K562 (cell line): ENCODE measurements around the gene ZNF672. TPM values are rescaled to one million over a fixed set of nuclear protein-coding genes. Genes with fewer than 3 reads are reported as not detected.
A peak's percentile ranks its signal among the peaks of the same experiment; 100 is the strongest.

ENCODE experiments used
- ARNT ChIP-seq, 2 experiments: fragments of 450-650 bp; IDR thresholded peaks; 2 replicates each; pipeline ENCODE4 v1.6.1; 2016; ENCODE audit warnings: mild to moderate bottlenecking in 1 of 2
- CREB1 ChIP-seq, 2 experiments: sonication (generic) in 1 of 2; formaldehyde crosslinking in 1 of 2; IDR thresholded peaks; 2 replicates each; pipeline versions ENCODE4 v1.6.1 to v1.8.0; 2012 to 2022; ENCODE audit warnings: inconsistent platforms in 1 of 2, mild to moderate bottlenecking in 1 of 2, missing genetic modification reagents in 1 of 2, moderate library complexity in 1 of 2
- CTBP1 ChIP-seq: fragments of 450-650 bp; IDR thresholded peaks from 2 replicates; pipeline ENCODE4 v1.6.1; 2016; ENCODE audit warnings: borderline replicate concordance
- DDX20 ChIP-seq: fragments of 450-650 bp; IDR thresholded peaks from 2 replicates; pipeline ENCODE4 v1.6.1; 2016; ENCODE audit warnings: missing genetic modification characterization, low read depth, mild to moderate bottlenecking, missing compliant biosample characterization, moderate library complexity
- FOXM1 ChIP-seq, 2 experiments: fragments of 450-650 bp in 1 of 2; sonication (generic) in 1 of 2; formaldehyde crosslinking in 1 of 2; IDR thresholded peaks; 2 replicates each; pipeline versions ENCODE4 v1.6.1 to v1.9.0; 2017 to 2022; ENCODE audit warnings: low read depth in 2 of 2, mild to moderate bottlenecking in 2 of 2, missing genetic modification reagents in 1 of 2, moderate library complexity in 1 of 2
- L3MBTL2 ChIP-seq: fragments of 450-650 bp; IDR thresholded peaks from 2 replicates; pipeline ENCODE4 v1.6.1; 2016; ENCODE audit warnings: mild to moderate bottlenecking, moderate library complexity
- NCOA2 ChIP-seq, 2 experiments: fragments of 450-650 bp; IDR thresholded peaks; 2 replicates each; pipeline ENCODE4 v1.6.1; 2018; ENCODE audit warnings: mild to moderate bottlenecking in 2 of 2, moderate library complexity in 1 of 2; ENCODE audit not compliant: partially characterized antibody in 2 of 2
- NFIC ChIP-seq: fragments of 450-650 bp; IDR thresholded peaks from 2 replicates; pipeline ENCODE4 v1.6.1; 2017; ENCODE audit warnings: mild to moderate bottlenecking, inconsistent platforms
- NR4A1 ChIP-seq, 2 experiments: fragments of 250-450 bp in 1 of 2; fragments of 450-650 bp in 1 of 2; sonication (Bioruptor Pico) in 1 of 2; IDR thresholded peaks; 2 replicates each; pipeline versions ENCODE4 v1.4.0 to v1.6.1; 2016 to 2020; ENCODE audit warnings: mild to moderate bottlenecking in 2 of 2, missing compliant biosample characterization in 1 of 2, missing genetic modification characterization in 1 of 2, moderate library complexity in 1 of 2
- PPARD ChIP-seq: fragments of 250-450 bp; sonication (Bioruptor Pico); IDR thresholded peaks from 2 replicates; pipeline ENCODE4 v1.8.0; 2022; ENCODE audit warnings: inconsistent platforms, mild to moderate bottlenecking, moderate library complexity
- ZFP1 ChIP-seq: fragments of 450-650 bp; formaldehyde crosslinking; IDR thresholded peaks from 2 replicates; pipeline ENCODE4 v1.4.0; 2020; ENCODE audit warnings: mild to moderate bottlenecking, mixed read lengths
- ZNF436 ChIP-seq: fragments of 250-450, 450-650 bp; sonication (Bioruptor Pico); formaldehyde crosslinking; IDR thresholded peaks from 2 replicates; pipeline ENCODE4 v1.7.0; 2020; ENCODE audit warnings: mild to moderate bottlenecking
- polyA plus RNA-seq, 8 experiments: library from polyadenylated mRNA; depleted of rRNA in 4 of 8; stranded (reverse) in 5 of 8; unstranded in 3 of 8; fragments of >200 nt; fragmentation: Nextera tagmentation in 2 of 8; fragmentation: Illumina TruSeq in 1 of 8; extraction: Ambion mirVana in 2 of 8; extraction: Trizol in 1 of 8; gene quantifications; 2 replicates each; pipeline versions ENCODE4 v1.2.1 to v1.2.3, GENCODE V29; 2011 to 2014; ENCODE audit warnings: inconsistent platforms in 1 of 8, missing spikeins in 1 of 8
- total RNA-seq, 7 experiments: library from RNA; depleted of rRNA in 6 of 7; stranded (reverse); fragments of >200 nt in 6 of 7; fragmentation: Illumina TruSeq in 2 of 7; extraction: Trizol in 2 of 7; gene quantifications; 2 replicates each; pipeline versions ENCODE4 v1.2.1 to v1.2.3, GENCODE V29; 2011 to 2021; ENCODE audit warnings: low replicate concordance in 1 of 7
- TF ChIP-seq, protein P1 (sequence below), 2 experiments: IDR thresholded peaks; 2 replicates each; pipeline ENCODE4 v1.6.1; 2012; ENCODE audit warnings: improper control_type of control experiment in 2 of 2, low read depth in 2 of 2, low read length in 2 of 2, borderline replicate concordance in 1 of 2
- TF ChIP-seq, protein P2 (sequence below): sonication (generic); formaldehyde crosslinking; IDR thresholded peaks from 2 replicates; pipeline ENCODE4 v1.8.1; 2023; ENCODE audit warnings: mild to moderate bottlenecking, missing genetic modification reagents, moderate library complexity
- TF ChIP-seq, protein P3 (sequence below): fragments of 250-450 bp; sonication (Bioruptor Pico); IDR thresholded peaks from 2 replicates; pipeline ENCODE4 v1.6.1; 2021; ENCODE audit warnings: mild to moderate bottlenecking
- TF ChIP-seq, protein P4 (sequence below): sonication (generic); formaldehyde crosslinking; IDR thresholded peaks from 2 replicates; pipeline ENCODE4 v1.8.0; 2022; ENCODE audit warnings: mild to moderate bottlenecking, missing genetic modification reagents

ZNF672 gene
- total and polyA plus RNA-seq, 9 of the 15 experiments (the other 6 are each of a cell fraction or from before 2014, with no cell fraction given) = 1.9 to 57.9 (median 24.1) TPM

DNA sequence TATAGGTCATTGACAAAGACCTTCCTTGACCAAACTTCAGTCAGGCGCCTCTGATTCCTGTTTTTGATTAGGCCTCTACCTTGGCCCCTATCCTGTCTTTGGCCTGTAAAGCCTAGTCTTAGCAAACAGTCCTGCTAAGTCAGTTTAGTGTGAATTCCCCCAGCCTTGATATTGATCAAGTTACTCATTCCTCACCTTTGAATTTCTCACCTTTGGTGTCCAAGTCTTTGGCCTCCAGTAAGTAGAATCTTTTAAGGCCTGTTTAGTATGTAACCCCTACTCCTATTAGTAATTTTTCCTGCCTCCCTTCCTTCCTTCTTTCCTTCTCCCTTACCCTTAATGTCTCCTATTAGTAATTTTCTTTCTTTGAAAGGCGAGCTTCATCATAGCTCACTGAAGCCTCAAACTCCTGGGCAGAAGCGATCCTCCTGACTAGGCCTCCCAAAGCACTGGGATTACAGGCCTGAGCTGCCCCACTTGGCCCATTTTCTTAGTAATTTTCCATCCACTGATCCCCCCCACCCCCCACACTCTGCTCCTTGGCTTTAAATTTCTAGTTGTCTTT is 33.9 kb downstream of the ZNF672 start (continued):
- TF ChIP-seq, protein P1, sequence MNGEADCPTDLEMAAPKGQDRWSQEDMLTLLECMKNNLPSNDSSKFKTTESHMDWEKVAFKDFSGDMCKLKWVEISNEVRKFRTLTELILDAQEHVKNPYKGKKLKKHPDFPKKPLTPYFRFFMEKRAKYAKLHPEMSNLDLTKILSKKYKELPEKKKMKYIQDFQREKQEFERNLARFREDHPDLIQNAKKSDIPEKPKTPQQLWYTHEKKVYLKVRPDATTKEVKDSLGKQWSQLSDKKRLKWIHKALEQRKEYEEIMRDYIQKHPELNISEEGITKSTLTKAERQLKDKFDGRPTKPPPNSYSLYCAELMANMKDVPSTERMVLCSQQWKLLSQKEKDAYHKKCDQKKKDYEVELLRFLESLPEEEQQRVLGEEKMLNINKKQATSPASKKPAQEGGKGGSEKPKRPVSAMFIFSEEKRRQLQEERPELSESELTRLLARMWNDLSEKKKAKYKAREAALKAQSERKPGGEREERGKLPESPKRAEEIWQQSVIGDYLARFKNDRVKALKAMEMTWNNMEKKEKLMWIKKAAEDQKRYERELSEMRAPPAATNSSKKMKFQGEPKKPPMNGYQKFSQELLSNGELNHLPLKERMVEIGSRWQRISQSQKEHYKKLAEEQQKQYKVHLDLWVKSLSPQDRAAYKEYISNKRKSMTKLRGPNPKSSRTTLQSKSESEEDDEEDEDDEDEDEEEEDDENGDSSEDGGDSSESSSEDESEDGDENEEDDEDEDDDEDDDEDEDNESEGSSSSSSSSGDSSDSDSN (IDR thresholded peaks at IDR 0.05; ENCODE audit: borderline replicate concordance in 1 of 2, low read depth in 2 of 2, low read length in 2 of 2) = no peak
- TF ChIP-seq NR4A1 (CRISPR knock-in tag; IDR thresholded peaks at IDR 0.05) (no peak), NR4A1 (tag; IDR thresholded peaks at IDR 0.05) (no peak; the same call in 1 of the 2 replicates), FOXM1 (IDR thresholded peaks at IDR 0.05; ENCODE audit: low read depth) (no peak), FOXM1 (CRISPR knock-in tag; IDR thresholded peaks at IDR 0.05; ENCODE audit: low read depth) (no peak), ZFP1 (no peak), NCOA2 (IDR thresholded peaks at IDR 0.05; ENCODE audit: partially characterized antibody in 2 of 2) (no peak), ARNT (IDR thresholded peaks at IDR 0.05) (no peak), ZNF436 (CRISPR knock-in tag) (no peak), NFIC (0 out of 2 replicates have a peak, but pooled peaks have one; percentile 17), CREB1 (IDR thresholded peaks at IDR 0.05) (no peak), CREB1 (CRISPR knock-in tag; IDR thresholded peaks at IDR 0.05) (no peak), CTBP1 (no peak), L3MBTL2 (no peak; the same call in none of the 2 replicates), DDX20 (tag) (peak; percentile 63; the same call in 1 of the 2 replicates), PPARD (CRISPR knock-in tag) (no peak)
- TF ChIP-seq, protein P2, sequence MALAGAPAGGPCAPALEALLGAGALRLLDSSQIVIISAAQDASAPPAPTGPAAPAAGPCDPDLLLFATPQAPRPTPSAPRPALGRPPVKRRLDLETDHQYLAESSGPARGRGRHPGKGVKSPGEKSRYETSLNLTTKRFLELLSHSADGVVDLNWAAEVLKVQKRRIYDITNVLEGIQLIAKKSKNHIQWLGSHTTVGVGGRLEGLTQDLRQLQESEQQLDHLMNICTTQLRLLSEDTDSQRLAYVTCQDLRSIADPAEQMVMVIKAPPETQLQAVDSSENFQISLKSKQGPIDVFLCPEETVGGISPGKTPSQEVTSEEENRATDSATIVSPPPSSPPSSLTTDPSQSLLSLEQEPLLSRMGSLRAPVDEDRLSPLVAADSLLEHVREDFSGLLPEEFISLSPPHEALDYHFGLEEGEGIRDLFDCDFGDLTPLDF (CRISPR knock-in tag) = no peak
- TF ChIP-seq, protein P3, sequence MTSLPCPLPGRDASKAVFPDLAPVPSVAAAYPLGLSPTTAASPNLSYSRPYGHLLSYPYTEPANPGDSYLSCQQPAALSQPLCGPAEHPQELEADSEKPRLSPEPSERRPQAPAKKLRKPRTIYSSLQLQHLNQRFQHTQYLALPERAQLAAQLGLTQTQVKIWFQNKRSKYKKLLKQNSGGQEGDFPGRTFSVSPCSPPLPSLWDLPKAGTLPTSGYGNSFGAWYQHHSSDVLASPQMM (CRISPR knock-in tag) = no peak
- TF ChIP-seq, protein P4, sequence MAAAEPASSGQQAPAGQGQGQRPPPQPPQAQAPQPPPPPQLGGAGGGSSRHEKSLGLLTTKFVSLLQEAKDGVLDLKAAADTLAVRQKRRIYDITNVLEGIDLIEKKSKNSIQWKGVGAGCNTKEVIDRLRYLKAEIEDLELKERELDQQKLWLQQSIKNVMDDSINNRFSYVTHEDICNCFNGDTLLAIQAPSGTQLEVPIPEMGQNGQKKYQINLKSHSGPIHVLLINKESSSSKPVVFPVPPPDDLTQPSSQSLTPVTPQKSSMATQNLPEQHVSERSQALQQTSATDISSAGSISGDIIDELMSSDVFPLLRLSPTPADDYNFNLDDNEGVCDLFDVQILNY (CRISPR knock-in tag) = no peak
